Thyroid gland (tissue), 4 donors: ENCODE measurements around the gene FOXK1. TPM values are rescaled to one million over a fixed set of nuclear protein-coding genes. Genes with fewer than 3 reads are reported as not detected.

Source experiments
- DNase-seq, 2 donors: peaks; one replicate each; pipeline ENCODE4 v3.0.0-alpha.2; 2019
- H3K27ac ChIP-seq, 3 donors: fragments of 200-600 bp; sonication (generic); 1 replicate in 2 of 3; 2 replicates in 1 of 3; pipeline ENCODE4 v1.5.1; 2016 to 2019; ENCODE audit warnings: mild to moderate bottlenecking in 1 of 3, moderate library complexity in 1 of 3
- H3K27me3 ChIP-seq: fragments of 200-600 bp; sonication (generic); one replicate; pipeline ENCODE4 v1.5.1; 2019
- H3K36me3 ChIP-seq, 2 donors: fragments of 200-600 bp; sonication (generic); one replicate each; pipeline ENCODE4 v1.5.1; 2016 to 2019
- H3K4me1 ChIP-seq, 2 donors: fragments of 200-600 bp; sonication (generic); one replicate each; pipeline ENCODE4 v1.5.1; 2017 to 2019
- H3K4me3 ChIP-seq, 3 donors: fragments of 200-600 bp; sonication (generic); replicated peaks in 1 of 3; 1 replicate in 2 of 3; 2 replicates in 1 of 3; pipeline ENCODE4 v1.5.1; 2016; ENCODE audit warnings: mild to moderate bottlenecking in 1 of 3
- H3K9me3 ChIP-seq: fragments of 200-600 bp; sonication (generic); one replicate; pipeline ENCODE4 v1.5.1; 2017
- POLR2A ChIP-seq, 2 donors: fragments of 450-650 bp; IDR thresholded peaks; one replicate each; pipeline ENCODE4 v1.6.1; 2017; ENCODE audit warnings: antibody characterized with exemption in 2 of 2, mild to moderate bottlenecking in 2 of 2, moderate library complexity in 1 of 2
- WGBS, 2 donors: methylation state at CpG; one replicate each; pipeline ENCODE4 v1.1.5; 2017; 5-methylcytosine and 5-hydroxymethylcytosine counted together
- intact Hi-C: fragments of 100-400 bp; cut with DNase I; formaldehyde crosslinking; loops from one replicate; pipeline ENCODE4 v1.15.1; 2023
- total RNA-seq, 4 donors: library from RNA; depleted of rRNA; stranded (reverse); fragments of >200 nt; gene quantifications; one replicate each; pipeline ENCODE4 v1.2.3, GENCODE V29; 2016
- TF ChIP-seq, protein P1 (sequence below), 6 experiments: fragments of 200-600 bp in 3 of 6; fragments of 450-650 bp in 3 of 6; sonication (generic) in 3 of 6; IDR thresholded peaks; one replicate each; pipeline ENCODE4 v1.5.1; 2016 to 2019; ENCODE audit warnings: antibody characterized with exemption in 6 of 6, mild to moderate bottlenecking in 2 of 6, inconsistent platforms in 1 of 6, moderate library complexity in 1 of 6

The FOXK1 gene
- total RNA-seq, 4 donors from 2014 or later = 15.0 to 33.0 (median 20.7) TPM

GRCh38 chr7:4815121-4815520 lies 133.0 kb downstream of the FOXK1 start:
- intact Hi-C loops = no loop called here
- Histone ChIP-seq H3K36me3 (no peaks in the 10 kb centered on the region), H3K9me3 (no peaks in the 10 kb centered on the region), H3K4me1 (peaks cover 0 to 3% of the 10 kb centered on the region in 2 donors), H3K27ac (no peak overlapping the region), H3K27me3 (no peaks in the 10 kb centered on the region), H3K4me3 (no peak overlapping the region)
- TF ChIP-seq POLR2A (IDR thresholded peaks at IDR 0.05) = no peak
- TF ChIP-seq, protein P1, sequence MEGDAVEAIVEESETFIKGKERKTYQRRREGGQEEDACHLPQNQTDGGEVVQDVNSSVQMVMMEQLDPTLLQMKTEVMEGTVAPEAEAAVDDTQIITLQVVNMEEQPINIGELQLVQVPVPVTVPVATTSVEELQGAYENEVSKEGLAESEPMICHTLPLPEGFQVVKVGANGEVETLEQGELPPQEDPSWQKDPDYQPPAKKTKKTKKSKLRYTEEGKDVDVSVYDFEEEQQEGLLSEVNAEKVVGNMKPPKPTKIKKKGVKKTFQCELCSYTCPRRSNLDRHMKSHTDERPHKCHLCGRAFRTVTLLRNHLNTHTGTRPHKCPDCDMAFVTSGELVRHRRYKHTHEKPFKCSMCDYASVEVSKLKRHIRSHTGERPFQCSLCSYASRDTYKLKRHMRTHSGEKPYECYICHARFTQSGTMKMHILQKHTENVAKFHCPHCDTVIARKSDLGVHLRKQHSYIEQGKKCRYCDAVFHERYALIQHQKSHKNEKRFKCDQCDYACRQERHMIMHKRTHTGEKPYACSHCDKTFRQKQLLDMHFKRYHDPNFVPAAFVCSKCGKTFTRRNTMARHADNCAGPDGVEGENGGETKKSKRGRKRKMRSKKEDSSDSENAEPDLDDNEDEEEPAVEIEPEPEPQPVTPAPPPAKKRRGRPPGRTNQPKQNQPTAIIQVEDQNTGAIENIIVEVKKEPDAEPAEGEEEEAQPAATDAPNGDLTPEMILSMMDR (IDR thresholded peaks at IDR 0.05) = no peak
- DNase-seq = no peak
- WGBS, 2 donors = 92 to 94% methylated on average over 3 to 5 of the region's 14 CpGs

DNA sequence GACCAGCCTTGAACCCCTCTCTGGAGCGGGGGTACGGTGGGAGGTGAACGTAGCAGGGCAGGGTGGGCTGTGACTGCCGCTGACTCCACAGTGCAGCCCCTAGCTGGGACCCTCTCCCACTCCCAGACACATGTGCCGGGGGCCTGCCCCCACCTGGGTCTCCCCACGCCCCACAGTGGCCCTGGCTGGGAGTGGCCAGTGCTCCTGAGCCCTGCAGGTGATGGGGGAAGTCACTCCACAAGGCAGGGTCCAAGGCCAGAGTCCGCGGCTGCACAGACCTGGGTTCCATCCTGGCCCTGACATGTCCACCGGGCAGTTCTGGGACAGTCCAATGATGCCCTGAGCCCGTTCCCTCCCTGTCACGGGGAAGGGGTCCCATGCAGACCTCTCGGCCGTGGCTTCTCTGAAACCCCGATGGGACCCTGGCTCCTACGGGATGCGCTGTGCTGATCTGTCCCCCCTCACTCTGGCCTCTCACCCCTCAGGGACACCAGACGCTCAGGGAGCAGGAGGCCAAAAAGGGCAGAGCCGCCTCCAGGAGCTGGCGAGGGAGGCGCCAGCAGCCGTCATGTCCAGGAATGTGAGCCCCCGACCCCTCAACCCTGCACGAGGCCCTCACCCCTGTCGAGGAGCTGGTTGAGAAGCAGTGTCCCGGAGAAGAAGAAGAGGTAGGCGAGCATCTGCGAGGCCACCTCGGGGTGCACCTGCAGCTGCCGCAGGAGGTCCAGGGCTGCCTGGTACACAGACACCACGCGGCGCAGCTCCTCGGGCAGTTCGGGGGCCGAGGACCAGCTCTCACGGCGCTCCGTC lies 133.7 kb downstream of the FOXK1 start:
- intact Hi-C loops = no loop called here
- Histone ChIP-seq H3K4me1 (peaks cover 0 to 10% of the 10 kb centered on the region in 2 donors), H3K36me3 (no peaks in the 10 kb centered on the region), H3K27me3 (no peaks in the 10 kb centered on the region), H3K9me3 (no peaks in the 10 kb centered on the region), H3K4me3 (no peak overlapping the region), H3K27ac (no peak overlapping the region)
- TF ChIP-seq, protein P1 (IDR thresholded peaks at IDR 0.05) = no peak
- TF ChIP-seq POLR2A (IDR thresholded peaks at IDR 0.05) = no peak
- 89 to 94% methylated on average over 21 to 28 of the region's 38 CpGs for WGBS, 2 donors
- DNase-seq = no peak

GRCh38 chr7:4816419-4817080 lies 134.5 kb downstream of the FOXK1 start:
- 94 to 97% methylated on average over 18 to 25 of the region's 26 CpGs for WGBS, 2 donors
- Histone ChIP-seq H3K4me1 (peaks cover 0 to 12% of the 10 kb centered on the region in 2 donors), H3K27me3 (no peaks in the 10 kb centered on the region), H3K36me3 (no peaks in the 10 kb centered on the region), H3K9me3 (no peaks in the 10 kb centered on the region), H3K27ac (no peak overlapping the region), H3K4me3 (no peak overlapping the region)
- DNase-seq = no peak
- no peak for TF ChIP-seq POLR2A (IDR thresholded peaks at IDR 0.05)
- TF ChIP-seq, protein P1 (IDR thresholded peaks at IDR 0.05) = no peak
- intact Hi-C loops = no loop called here

GRCh38 chr7:4817178-4817901 lies 135.2 kb downstream of the FOXK1 start:
- H3K9me3 ChIP-seq = no peaks in the 10 kb centered on the region
- H3K4me3 ChIP-seq = no peak overlapping the region
- TF ChIP-seq POLR2A (IDR thresholded peaks at IDR 0.05) = no peak
- TF ChIP-seq, protein P1 (IDR thresholded peaks at IDR 0.05) = no peak
- no peak overlapping the region for H3K27ac ChIP-seq
- 88% methylated on average over 13 to 15 of the region's 38 CpGs for WGBS, 2 donors
- no peaks in the 10 kb centered on the region for H3K36me3 ChIP-seq
- H3K4me1 ChIP-seq = peaks cover 0 to 12% of the 10 kb centered on the region in 2 donors
- H3K27me3 ChIP-seq = no peaks in the 10 kb centered on the region
- DNase-seq = no peak
- intact Hi-C loops = no loop called here
